Liver (tissue), 3 donors: ENCODE data around the gene TYW1.

Source experiments
- EGR1 ChIP-seq, 2 donors: IDR thresholded peaks; 2 replicates each; pipeline ENCODE4 v1.6.1; 2016 to 2018; ENCODE audit warnings: antibody characterized with exemption in 2 of 2, low read depth in 2 of 2
- JUND ChIP-seq, 2 donors: IDR thresholded peaks; 2 replicates each; pipeline ENCODE4 v1.6.1; 2016; ENCODE audit warnings: antibody characterized with exemption in 2 of 2
- RAD21 ChIP-seq, 2 donors: IDR thresholded peaks; 2 replicates each; pipeline ENCODE4 v1.6.1; 2016; ENCODE audit warnings: antibody characterized with exemption in 2 of 2, mild to moderate bottlenecking in 2 of 2
- YY1 ChIP-seq: IDR thresholded peaks from 2 replicates; pipeline ENCODE4 v1.6.1; 2016; ENCODE audit warnings: antibody characterized with exemption, mild to moderate bottlenecking
- TF ChIP-seq, protein P1 (sequence below): fragments of 150-350 bp; IDR thresholded peaks from 2 replicates; pipeline ENCODE4 v1.5.1; 2017; ENCODE audit warnings: improper control_type of control experiment, low read depth, low read length; ENCODE audit not compliant: missing input control
- TF ChIP-seq, protein P2 (sequence below): IDR thresholded peaks from 2 replicates; pipeline ENCODE4 v1.6.1; 2016; ENCODE audit warnings: antibody characterized with exemption, mild to moderate bottlenecking
- TF ChIP-seq, protein P3 (sequence below): IDR thresholded peaks from 2 replicates; pipeline ENCODE4 v1.6.1; 2016; ENCODE audit warnings: antibody characterized with exemption
- TF ChIP-seq, protein P4 (sequence below): IDR thresholded peaks from 2 replicates; pipeline ENCODE4 v1.6.1; 2016; ENCODE audit warnings: antibody characterized with exemption
- donor health status: healthy.
- donor health status: healthy.

DNA sequence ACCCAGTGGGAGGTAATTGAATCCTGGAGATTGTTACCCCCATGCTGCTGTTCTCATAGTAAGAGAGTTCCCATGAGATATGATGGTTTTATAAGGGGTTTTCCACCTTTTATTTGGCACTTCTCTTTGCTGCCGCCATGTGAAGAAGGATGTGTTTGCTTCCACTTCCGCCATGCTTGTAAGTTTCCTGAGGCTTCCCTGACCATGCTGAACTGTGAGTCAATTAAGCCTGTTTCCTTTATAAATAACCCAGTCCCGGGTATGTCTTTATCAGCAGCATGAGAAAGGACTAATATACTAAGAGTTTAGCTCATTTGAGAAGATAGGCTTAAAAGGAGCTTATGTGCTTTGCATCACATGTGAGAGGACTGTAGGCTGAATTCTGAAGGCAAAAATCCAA is 46.3 kb upstream of the TYW1 start:
- TF ChIP-seq, protein P1, sequence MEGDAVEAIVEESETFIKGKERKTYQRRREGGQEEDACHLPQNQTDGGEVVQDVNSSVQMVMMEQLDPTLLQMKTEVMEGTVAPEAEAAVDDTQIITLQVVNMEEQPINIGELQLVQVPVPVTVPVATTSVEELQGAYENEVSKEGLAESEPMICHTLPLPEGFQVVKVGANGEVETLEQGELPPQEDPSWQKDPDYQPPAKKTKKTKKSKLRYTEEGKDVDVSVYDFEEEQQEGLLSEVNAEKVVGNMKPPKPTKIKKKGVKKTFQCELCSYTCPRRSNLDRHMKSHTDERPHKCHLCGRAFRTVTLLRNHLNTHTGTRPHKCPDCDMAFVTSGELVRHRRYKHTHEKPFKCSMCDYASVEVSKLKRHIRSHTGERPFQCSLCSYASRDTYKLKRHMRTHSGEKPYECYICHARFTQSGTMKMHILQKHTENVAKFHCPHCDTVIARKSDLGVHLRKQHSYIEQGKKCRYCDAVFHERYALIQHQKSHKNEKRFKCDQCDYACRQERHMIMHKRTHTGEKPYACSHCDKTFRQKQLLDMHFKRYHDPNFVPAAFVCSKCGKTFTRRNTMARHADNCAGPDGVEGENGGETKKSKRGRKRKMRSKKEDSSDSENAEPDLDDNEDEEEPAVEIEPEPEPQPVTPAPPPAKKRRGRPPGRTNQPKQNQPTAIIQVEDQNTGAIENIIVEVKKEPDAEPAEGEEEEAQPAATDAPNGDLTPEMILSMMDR = no peak
- TF ChIP-seq, protein P2, sequence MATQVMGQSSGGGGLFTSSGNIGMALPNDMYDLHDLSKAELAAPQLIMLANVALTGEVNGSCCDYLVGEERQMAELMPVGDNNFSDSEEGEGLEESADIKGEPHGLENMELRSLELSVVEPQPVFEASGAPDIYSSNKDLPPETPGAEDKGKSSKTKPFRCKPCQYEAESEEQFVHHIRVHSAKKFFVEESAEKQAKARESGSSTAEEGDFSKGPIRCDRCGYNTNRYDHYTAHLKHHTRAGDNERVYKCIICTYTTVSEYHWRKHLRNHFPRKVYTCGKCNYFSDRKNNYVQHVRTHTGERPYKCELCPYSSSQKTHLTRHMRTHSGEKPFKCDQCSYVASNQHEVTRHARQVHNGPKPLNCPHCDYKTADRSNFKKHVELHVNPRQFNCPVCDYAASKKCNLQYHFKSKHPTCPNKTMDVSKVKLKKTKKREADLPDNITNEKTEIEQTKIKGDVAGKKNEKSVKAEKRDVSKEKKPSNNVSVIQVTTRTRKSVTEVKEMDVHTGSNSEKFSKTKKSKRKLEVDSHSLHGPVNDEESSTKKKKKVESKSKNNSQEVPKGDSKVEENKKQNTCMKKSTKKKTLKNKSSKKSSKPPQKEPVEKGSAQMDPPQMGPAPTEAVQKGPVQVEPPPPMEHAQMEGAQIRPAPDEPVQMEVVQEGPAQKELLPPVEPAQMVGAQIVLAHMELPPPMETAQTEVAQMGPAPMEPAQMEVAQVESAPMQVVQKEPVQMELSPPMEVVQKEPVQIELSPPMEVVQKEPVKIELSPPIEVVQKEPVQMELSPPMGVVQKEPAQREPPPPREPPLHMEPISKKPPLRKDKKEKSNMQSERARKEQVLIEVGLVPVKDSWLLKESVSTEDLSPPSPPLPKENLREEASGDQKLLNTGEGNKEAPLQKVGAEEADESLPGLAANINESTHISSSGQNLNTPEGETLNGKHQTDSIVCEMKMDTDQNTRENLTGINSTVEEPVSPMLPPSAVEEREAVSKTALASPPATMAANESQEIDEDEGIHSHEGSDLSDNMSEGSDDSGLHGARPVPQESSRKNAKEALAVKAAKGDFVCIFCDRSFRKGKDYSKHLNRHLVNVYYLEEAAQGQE = no peak
- TF ChIP-seq, protein P3, sequence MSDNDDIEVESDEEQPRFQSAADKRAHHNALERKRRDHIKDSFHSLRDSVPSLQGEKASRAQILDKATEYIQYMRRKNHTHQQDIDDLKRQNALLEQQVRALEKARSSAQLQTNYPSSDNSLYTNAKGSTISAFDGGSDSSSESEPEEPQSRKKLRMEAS = no peak
- TF ChIP-seq, protein P4, sequence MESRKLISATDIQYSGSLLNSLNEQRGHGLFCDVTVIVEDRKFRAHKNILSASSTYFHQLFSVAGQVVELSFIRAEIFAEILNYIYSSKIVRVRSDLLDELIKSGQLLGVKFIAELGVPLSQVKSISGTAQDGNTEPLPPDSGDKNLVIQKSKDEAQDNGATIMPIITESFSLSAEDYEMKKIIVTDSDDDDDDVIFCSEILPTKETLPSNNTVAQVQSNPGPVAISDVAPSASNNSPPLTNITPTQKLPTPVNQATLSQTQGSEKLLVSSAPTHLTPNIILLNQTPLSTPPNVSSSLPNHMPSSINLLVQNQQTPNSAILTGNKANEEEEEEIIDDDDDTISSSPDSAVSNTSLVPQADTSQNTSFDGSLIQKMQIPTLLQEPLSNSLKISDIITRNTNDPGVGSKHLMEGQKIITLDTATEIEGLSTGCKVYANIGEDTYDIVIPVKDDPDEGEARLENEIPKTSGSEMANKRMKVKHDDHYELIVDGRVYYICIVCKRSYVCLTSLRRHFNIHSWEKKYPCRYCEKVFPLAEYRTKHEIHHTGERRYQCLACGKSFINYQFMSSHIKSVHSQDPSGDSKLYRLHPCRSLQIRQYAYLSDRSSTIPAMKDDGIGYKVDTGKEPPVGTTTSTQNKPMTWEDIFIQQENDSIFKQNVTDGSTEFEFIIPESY = no peak
- TF ChIP-seq RAD21 (IDR thresholded peaks at IDR 0.05) (no peak), JUND (IDR thresholded peaks at IDR 0.05) (no peak), EGR1 (IDR thresholded peaks at IDR 0.05; ENCODE audit: low read depth in 2 of 2) (no peak), YY1 (no peak)
